BJ (cell line): ENCODE data around the gene AHRR. TPM values are rescaled to one million over a fixed set of nuclear protein-coding genes. Genes with fewer than 3 reads are reported as not detected.

Source experiments
- CTCF ChIA-PET: fragments of 350-600 bp; formaldehyde crosslinking; extraction: SDS; loops from one replicate; lab custom pipeline; 2021; ENCODE audit warnings: antibody characterized with exemption, inconsistent platforms; lab: Yijun Ruan, JAX
- POLR2A ChIA-PET: fragments of 300-600 bp; sonication (Branson Sonifier 250); formaldehyde crosslinking; extraction: SDS; loops from one replicate; lab custom pipeline; 2021; ENCODE audit warnings: antibody characterized with exemption; lab: Charles Lee
- DNase-seq: peaks from one replicate; pipeline ENCODE4 v3.0.0-alpha.2; 2011; ENCODE audit warnings: low read depth
- H3K27me3 ChIP-seq: 2 replicates; pipeline ENCODE4 v1.6.0; 2011; ENCODE audit warnings: low read length; ENCODE audit not compliant: control insufficient read depth, insufficient read depth
- H3K36me3 ChIP-seq: 2 replicates; pipeline ENCODE4 v1.5.1; 2011; ENCODE audit warnings: low read length; ENCODE audit not compliant: control insufficient read depth, insufficient read depth
- H3K4me3 ChIP-seq: 2 replicates; pipeline ENCODE4 v1.5.1; 2011; ENCODE audit warnings: low read depth, mild to moderate bottlenecking, control low read depth, low read length
- polyA plus RNA-seq: library from polyadenylated mRNA; depleted of rRNA; stranded (reverse); fragments of >200 nt; gene quantifications from 2 replicates; pipeline ENCODE4 v1.2.3, GENCODE V29; 2011
- TF ChIP-seq, protein P1 (sequence below): IDR thresholded peaks from 2 replicates; pipeline ENCODE4 v1.5.1; 2011; ENCODE audit warnings: low read depth, mild to moderate bottlenecking, control low read depth, inconsistent platforms, low read length, moderate library complexity; ENCODE audit not compliant: insufficient read depth

The AHRR gene
- polyA plus RNA-seq, 1 experiment: 36.4 TPM

DNA sequence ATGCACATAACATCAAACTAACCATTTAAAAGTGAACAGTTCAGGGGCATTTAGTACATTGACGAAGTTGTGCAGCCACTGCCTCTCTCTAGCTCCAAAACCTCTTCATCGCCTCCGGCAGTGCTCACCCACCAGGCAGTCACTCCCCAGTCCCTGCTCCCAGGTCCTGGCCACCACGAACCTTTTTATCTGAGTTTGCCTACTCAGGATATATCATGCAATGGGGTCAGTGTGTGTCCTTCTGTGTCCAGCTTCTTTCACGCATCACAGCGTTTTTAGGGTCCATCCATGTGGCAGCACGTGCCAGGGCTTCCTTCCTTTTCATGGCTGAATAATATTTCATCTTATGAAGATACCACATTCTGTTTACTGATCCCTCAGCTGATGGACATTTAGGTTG, 4.6 kb downstream of the AHRR start:
- CTCF ChIA-PET: interaction anchor here (0.7 to 1.1 kb wide), 3 partner anchors 10 to 147 kb away, joined by 3 to 5 read pairs (median 4); no protein-coding TSS in a partner anchor
- Histone ChIP-seq H3K36me3 (peaks cover 3% of the 10 kb centered on the region; the same call in 1 of the 2 replicates), H3K4me3 (no peak overlapping the region), H3K27me3 (no peaks in the 10 kb centered on the region)
- DNase-seq: no peak
- POLR2A ChIA-PET: no interaction called here
- TF ChIP-seq, protein P1, sequence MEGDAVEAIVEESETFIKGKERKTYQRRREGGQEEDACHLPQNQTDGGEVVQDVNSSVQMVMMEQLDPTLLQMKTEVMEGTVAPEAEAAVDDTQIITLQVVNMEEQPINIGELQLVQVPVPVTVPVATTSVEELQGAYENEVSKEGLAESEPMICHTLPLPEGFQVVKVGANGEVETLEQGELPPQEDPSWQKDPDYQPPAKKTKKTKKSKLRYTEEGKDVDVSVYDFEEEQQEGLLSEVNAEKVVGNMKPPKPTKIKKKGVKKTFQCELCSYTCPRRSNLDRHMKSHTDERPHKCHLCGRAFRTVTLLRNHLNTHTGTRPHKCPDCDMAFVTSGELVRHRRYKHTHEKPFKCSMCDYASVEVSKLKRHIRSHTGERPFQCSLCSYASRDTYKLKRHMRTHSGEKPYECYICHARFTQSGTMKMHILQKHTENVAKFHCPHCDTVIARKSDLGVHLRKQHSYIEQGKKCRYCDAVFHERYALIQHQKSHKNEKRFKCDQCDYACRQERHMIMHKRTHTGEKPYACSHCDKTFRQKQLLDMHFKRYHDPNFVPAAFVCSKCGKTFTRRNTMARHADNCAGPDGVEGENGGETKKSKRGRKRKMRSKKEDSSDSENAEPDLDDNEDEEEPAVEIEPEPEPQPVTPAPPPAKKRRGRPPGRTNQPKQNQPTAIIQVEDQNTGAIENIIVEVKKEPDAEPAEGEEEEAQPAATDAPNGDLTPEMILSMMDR: no peak

DNA sequence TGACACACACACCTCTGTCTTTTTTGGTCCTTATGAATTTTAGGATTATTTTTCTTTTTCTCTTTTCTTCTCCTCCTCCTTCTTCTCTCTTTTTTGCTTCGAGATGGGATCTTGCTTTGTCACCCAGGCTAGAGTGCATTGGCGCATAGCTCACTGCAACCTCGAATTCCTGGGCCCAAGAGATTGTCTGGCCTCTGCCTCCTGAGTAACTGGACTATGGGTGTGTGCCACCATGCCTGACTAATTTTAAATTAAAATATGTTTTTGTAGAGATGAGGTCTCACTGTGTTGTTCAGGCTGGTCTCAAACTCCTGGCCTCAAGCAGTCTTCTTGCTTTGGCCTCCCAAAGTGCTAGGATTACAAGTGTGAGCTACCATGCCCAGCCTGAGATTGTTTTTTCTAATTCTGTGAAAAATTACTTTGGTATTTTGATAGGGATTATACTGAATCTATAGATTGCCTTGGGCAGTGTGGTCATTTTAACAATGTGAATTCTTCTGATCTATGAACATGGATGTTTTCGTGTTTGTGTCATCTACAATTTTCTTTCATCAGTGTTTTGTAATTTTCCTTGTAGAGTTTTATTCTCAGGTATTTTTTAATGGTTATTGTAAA, 7.7 kb downstream of the AHRR start:
- CTCF ChIA-PET: interaction anchor here (1.5 kb wide), 1 partner anchor 9 kb away, joined by 6 read pairs; no protein-coding TSS in a partner anchor
- POLR2A ChIA-PET: no interaction called here
- Histone ChIP-seq H3K4me3 (no peak overlapping the region), H3K27me3 (no peaks in the 10 kb centered on the region), H3K36me3 (peaks cover 2% of the 10 kb centered on the region; the same call in 1 of the 2 replicates)
- no peak for DNase-seq
- TF ChIP-seq, protein P1: no peak

DNA sequence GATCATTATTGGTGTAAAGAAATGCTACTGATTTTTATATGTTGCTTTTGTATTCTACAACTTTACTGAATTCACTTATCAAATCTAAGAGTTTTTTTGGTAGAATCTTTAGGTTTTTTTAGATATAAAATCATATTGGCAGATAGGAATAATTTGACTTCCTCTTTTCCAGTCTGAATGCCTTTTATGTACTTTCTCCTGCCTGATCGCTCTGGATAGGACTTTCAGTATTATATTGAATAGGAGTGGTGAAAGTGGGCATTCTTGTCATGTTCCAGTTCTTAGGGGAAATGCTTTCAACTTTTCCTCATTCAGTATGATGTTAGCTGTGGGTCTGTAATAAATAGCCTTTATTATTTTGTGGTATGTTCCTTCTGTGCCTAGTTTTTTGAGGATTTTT, 8.3 kb downstream of the AHRR start:
- ChIA-PET POLR2A (no interaction called here), CTCF (interaction anchor here (1.5 kb wide), 1 partner anchor 8 kb away, joined by 6 read pairs; no protein-coding TSS in a partner anchor)
- TF ChIP-seq, protein P1: no peak
- Histone ChIP-seq H3K36me3 (peaks cover 2% of the 10 kb centered on the region; the same call in 1 of the 2 replicates), H3K4me3 (no peak overlapping the region), H3K27me3 (no peaks in the 10 kb centered on the region)
- DNase-seq: no peak

DNA sequence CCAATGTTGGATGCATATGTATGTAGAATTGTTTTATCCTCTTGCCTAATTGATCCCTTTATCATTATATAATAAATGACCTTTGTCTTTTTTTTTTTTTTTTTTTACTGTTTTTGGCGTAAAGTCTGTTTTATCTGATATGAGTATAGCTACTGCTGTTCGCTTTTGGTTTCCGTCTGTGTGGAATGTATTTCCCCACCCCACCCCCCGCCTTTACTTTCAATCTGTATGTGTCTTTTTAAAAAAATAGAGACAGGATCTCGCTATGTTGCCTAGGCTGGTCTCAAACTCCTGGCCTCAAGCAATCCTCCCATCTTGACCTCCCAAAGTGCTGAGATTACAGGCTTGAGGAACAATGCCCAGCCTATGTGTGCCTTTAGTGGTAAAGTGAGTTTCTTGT, 11.3 kb downstream of the AHRR start:
- DNase-seq: no peak
- TF ChIP-seq, protein P1: no peak
- no peak overlapping the region for H3K4me3 ChIP-seq
- CTCF ChIA-PET: no interaction called here
- no peaks in the 10 kb centered on the region for H3K27me3 ChIP-seq
- peaks cover 2% of the 10 kb centered on the region for H3K36me3 ChIP-seq
- POLR2A ChIA-PET: interaction anchor here (0.6 to 0.7 kb wide), 2 partner anchors 9 to 12 kb away, joined by 3 to 4 read pairs; no protein-coding TSS in a partner anchor

DNA sequence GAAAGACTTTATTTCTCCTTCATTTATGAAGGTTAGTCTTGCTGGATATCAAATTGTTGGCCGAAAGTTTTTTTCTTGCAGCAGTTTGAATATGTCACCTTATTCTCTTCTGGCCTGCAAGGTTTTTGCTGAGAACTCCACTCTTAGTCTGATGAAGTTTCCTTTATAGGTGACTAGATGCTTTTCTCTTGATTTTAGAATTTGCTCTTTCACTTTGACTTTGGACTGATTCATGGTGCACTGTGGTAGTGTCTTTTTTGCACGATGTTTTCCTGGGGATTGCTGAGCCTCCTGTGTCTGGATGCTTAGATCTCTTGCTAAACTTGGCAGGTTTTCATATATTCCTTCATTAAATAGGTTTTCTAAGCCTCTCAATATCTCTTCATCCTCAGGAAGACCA, 12.4 kb downstream of the AHRR start:
- DNase-seq: no peak
- CTCF ChIA-PET: interaction anchor here (1.5 kb wide), 1 partner anchor 13 kb away, joined by 3 read pairs; the partner anchor contains the start of gene AHRR
- POLR2A ChIA-PET: no interaction called here
- H3K36me3 ChIP-seq: peaks cover 2% of the 10 kb centered on the region
- no peaks in the 10 kb centered on the region for H3K27me3 ChIP-seq
- TF ChIP-seq, protein P1: no peak
- no peak overlapping the region for H3K4me3 ChIP-seq
